GM18511 (cell line): ENCODE data around the gene GSC2.

Experiments used
- ATAC-seq: cut with Tn5 transposase; IDR thresholded peaks from one replicate; pipeline ENCODE4 v1.9.1; 2021; ENCODE audit warnings: mild to moderate bottlenecking, moderate library complexity; ENCODE audit not compliant: unreplicated experiment

GSC2 gene, protein sequence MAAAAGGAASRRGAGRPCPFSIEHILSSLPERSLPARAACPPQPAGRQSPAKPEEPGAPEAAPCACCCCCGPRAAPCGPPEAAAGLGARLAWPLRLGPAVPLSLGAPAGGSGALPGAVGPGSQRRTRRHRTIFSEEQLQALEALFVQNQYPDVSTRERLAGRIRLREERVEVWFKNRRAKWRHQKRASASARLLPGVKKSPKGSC

DNA sequence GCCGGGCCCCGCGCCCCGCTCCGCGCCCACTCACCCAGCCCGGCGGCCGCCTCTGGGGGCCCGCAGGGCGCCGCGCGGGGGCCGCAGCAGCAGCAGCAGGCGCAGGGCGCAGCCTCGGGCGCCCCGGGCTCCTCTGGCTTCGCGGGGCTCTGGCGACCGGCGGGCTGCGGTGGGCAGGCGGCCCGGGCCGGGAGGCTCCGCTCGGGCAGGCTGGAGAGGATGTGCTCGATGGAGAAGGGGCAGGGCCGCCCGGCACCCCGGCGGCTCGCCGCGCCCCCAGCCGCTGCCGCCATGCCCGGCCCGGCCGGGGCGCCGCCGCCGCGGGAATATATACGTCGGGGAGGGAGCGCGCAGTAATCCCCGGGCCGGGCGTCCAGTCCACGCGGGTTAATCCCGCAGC, at the start of gene GSC2:
Gene GSC2, minus strand, starts transcription at position 302 of the 400 bp plus-strand sequence. Its CDS starts 9 bp downstream, at position 293.
- ATAC-seq: no peak

GRCh38 chr22:19199479-19199878, 49.4 kb upstream of the GSC2 start:
- no peak for ATAC-seq

DNA sequence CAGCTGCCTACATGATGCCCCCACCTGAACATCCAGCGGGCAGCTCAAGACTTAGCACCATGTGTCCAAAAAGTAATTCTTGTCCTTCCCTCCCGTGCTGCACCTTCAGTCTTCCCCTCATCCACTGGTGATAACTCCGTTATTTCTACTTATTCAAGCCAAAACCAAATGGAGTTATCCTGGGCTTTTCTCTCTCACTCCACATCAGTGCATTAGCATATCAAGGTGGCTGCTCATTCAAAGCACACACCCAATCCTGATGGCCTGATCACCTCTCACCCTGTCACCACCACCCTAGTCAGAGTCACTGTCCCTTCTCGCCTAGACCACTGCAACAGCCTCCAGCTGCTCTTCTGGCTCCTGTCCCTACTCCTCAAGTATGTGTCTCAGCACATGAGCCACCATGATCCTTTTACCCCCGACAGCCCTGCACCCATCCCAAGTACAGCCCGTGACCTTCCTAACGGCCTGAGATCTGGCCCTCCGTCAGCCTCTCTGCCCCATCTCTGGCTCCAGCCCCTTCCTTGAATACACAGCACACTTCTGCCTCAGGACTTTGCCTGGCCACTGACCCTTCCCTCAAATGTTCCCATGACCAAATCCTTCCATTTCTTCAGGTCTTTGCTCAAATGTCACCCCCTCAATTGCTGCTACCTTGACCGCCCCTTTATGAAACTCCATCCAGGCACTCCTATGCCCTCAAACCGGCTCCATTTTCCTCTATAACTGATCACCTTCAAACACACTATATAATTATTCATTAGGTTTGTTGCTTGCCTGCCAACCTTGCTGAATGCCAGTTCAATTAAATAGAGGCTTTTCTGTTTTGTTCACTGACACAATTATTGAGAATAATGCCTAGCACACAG, 48.1 kb upstream of the GSC2 start:
- no peak for ATAC-seq

DNA sequence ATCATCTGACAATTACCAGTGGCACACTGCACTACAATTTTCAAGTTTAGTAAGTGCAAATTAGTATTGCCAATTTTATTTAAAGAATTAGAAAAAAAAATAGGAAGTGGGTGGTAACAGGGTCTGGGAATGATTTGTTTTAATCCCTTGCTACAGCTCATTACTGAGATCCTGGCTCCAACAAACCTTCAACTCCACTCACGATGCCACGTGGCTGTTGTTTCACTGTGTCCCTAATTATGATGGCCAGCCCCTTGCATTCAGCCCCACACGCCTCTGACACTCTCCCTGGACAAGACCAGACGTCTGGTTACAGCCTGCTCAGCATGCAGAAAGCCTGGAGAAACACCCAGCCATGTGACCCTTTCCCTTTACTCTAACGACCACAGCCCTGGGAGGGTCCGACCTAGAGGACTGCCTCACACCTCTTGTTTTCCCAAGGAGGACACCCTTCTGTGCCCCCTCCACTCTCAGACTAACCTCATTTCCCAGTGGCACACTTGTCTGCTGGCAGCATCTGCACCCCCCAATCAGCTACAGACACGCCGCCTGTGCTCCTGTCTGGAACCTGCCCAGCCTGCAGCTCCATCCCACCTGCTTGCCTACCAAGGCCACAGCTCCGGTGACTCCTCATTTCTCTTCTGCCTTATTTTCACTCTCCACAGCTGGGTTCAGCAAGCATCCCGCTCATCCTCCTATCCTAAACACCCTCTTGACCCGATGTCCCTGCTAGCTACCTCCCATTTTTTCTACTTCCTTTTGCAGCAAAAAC, 46.9 kb upstream of the GSC2 start:
- no peak for ATAC-seq

DNA sequence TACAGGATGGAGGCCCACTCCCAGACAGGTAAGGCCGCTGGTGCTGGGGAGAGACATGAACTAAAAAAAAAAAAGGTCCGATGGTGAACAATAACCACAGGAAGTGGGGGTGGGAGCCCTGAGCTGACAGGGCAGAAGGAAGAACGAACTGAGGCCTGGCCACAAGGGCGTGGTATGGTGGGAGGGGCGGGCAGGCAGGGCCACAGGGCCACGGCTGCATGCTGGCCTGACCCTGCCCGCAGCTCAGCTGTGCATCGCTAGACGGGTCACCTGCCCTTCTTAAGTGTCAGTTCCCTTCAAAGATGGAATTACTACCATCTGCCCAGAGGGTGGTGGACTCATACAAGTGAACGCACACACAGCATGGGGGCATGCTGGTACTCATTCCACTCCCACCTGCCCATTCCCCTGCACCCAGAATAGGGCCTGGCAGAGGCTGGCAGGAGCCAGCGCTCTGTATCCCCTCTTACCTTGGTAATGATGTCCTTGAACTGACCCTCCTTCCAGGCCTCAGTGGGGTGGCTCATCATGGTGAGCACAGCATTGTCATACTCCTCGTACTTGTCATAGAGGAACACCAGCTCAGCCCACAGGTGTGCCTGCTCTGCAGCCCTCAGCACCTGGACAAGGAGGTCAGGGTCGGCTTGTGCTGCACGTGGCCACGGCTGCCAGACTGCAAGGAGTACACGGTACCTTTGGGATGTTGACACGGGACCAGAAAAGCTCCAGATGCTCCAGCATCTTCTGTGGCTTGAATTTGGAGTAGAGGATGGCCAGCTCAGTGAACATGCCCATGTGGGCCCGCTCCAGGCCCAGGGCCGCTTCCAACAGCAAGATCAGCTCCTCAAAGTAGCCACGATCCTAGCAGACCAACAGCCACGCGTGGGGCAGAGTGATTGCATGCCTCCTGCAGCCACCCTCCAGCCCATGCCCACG, 46.0 kb upstream of the GSC2 start:
- no peak for ATAC-seq

- ATAC-seq: no peak
These were observed 44.9 kb upstream of the GSC2 start for GRCh38 chr22:19194766-19195536.

GRCh38 chr22:19193879-19194278, 43.8 kb upstream of the GSC2 start:
- no peak for ATAC-seq

GRCh38 chr22:19187716-19188563, 37.8 kb upstream of the GSC2 start:
- ATAC-seq: no peak

GRCh38 chr22:19184276-19184997, 34.3 kb upstream of the GSC2 start:
- ATAC-seq: no peak

DNA sequence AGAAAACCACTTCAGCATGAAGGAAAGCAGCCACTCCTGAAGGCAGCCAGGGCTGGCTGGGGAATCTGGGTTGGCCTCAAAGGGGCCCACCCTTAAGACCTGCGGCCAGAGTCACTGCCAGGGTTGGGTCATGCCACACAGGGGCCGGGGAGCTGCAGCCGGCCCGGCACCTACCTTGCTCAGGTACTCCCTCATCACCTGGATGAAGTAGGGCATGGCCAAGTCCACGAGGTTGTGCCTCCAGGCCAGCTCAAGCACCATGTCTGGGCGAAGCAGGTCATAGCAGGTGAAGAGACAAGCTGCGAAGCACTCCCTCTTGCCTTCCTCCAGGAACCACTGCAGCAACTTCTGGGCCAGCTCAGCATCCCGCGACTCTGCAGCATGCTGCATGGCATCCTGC, 33.1 kb upstream of the GSC2 start:
- ATAC-seq: no peak

- ATAC-seq: no peak
These were observed 32.5 kb upstream of the GSC2 start for GRCh38 chr22:19182472-19183157.

- ATAC-seq: no peak
These were observed 31.8 kb upstream of the GSC2 start for GRCh38 chr22:19181786-19182471.

DNA sequence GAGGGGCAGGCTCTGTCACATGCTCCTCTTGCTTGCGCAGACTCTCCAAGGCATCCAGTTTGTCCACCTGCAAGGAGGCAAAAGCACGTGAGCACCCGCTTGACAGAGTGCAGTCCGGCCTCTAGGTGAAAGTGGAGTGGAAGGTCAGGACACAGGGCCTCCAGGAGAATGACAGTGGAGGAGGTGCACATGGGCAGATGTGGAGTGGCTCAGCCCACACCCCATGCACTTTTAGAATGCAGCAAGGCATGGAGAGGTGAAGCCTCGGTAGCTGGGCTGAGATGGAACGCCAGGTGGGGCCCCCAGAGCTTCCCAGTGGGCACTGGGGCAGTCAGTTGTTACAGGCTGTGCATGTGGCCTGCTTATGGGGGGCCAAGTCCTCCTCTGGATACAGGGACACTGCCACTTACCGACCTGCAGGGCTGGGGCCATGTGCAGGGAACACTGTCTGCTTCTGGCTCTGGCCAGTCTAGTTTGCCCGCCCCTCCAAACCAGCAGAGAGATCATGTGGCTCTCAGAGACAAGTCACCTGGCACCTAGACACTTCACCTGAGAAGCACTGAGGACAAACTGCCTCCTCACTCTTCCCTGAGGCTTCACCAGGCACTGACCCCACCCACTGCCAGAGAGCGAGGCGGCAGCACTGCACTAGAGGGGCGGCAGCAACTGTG, 30.8 kb upstream of the GSC2 start:
- no peak for ATAC-seq

DNA sequence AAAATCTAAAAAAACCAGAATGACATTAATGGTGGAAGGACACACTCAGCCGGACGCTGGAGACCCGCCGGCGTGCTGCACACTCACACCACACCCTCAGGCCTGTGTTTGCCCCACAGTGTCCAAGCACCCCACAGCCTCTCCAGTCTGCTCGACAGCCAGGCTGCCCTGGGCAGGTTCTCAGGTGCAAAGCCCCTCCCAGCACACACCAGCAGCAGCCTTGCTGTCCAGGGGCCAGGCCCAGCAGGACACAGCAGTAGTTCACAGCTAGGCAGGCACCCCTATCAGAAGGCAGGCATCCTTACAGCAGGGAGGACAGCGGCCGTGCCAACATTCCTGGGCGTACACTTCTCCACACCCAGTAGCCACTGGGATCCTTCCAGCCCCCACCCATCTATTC, 30.1 kb upstream of the GSC2 start:
- no peak for ATAC-seq

DNA sequence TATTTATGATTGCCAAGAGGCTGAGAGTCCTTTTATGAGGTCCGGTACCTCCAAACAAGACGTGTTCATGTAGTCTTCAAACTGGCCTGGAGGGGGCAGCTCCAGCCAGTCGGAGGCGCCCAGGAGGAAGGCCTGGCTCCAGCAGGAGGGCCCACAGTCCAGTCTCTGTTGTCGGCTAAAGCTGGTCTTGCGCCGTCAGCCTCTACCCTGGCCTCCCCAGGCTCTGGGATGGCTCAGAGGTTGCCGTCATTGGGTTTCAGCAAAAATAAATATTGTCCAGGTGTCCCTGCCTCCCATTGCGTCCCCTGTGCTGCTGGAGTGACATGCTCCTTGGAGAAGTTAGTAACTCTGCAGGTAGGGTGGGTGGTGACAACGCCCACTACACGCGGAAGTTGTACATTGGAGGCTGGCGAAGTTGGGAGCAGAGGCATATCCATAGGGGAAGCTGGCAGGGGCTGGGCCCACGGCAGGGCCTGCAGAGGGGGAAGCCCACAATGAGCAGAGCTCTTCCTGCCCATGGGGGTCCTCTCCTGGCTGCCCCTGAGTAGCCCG, 29.5 kb upstream of the GSC2 start:
- peak; percentile 59 for ATAC-seq
